ENCODE measurements around the gene KNDC1.

- TF ChIP-seq POLR2A (IDR thresholded peaks at IDR 0.05) (no peak), EP300 (IDR thresholded peaks at IDR 0.05) (no peak), CTCF (IDR thresholded peaks at IDR 0.05) (no peak)
Observed at GRCh38 chr10:133195096-133195495, 35.1 kb downstream of the KNDC1 start.
